ENCODE data around the gene L1TD1. TPM values are rescaled to one million over a fixed set of nuclear protein-coding genes. Genes with fewer than 3 reads are reported as not detected.

The L1TD1 gene
- total RNA-seq, 1 experiment from 2014 or later: 0.20 TPM

DNA sequence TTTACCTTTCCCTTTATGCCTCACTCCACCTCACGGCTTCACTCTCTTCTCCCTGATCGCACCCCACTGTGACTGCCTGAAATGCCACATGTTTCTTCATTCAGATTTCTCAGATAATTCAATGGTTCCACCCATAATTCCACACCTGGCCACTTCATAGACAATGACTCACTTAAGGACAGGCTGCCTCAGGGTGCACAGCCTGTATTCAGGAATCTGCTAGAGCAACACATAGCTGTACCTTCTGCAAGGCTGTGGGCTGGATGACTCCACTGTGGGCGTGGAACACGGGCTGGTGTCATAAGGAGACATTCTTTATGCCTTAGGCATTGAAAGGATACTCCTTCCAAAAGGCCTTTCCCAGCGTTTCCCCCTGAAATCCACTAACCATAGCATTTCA lies 36.1 kb downstream of the L1TD1 start (continued):
- TF ChIP-seq TCF7L2 (IDR thresholded peaks at IDR 0.05; ENCODE audit: borderline replicate concordance, extremely low read depth, insufficient read depth, insufficient read length): no peak
- TF ChIP-seq, protein P1, sequence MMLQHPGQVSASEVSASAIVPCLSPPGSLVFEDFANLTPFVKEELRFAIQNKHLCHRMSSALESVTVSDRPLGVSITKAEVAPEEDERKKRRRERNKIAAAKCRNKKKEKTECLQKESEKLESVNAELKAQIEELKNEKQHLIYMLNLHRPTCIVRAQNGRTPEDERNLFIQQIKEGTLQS (IDR thresholded peaks at IDR 0.05): no peak
- peak; percentile 77 for TF ChIP-seq CEBPB (IDR thresholded peaks at IDR 0.05; ENCODE audit: low read depth)
- no peak for TF ChIP-seq ZFX (IDR thresholded peaks at IDR 0.05)
- no peak for TF ChIP-seq ELF1 (IDR thresholded peaks at IDR 0.05; ENCODE audit: borderline replicate concordance, low read depth)
- TF ChIP-seq FOSL1 (IDR thresholded peaks at IDR 0.05; ENCODE audit: low read depth): peak; percentile 74
- peak; percentile 82 for TF ChIP-seq CBX3 (IDR thresholded peaks at IDR 0.05; ENCODE audit: low read depth)
- TF ChIP-seq, protein P2, sequence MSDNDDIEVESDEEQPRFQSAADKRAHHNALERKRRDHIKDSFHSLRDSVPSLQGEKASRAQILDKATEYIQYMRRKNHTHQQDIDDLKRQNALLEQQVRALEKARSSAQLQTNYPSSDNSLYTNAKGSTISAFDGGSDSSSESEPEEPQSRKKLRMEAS (IDR thresholded peaks at IDR 0.05): peak; percentile 80
- TF ChIP-seq POLR2A (IDR thresholded peaks at IDR 0.05; ENCODE audit: borderline replicate concordance, extremely low read depth, insufficient read depth, insufficient read length): no peak
- no peak for TF ChIP-seq RAD21 (IDR thresholded peaks at IDR 0.05; ENCODE audit: low read depth)
- TF ChIP-seq EGR1 (IDR thresholded peaks at IDR 0.05; ENCODE audit: low read depth): 0 out of 2 replicates have a peak, but pooled peaks have one; percentile 22
- TF ChIP-seq POLR2AphosphoS5 (IDR thresholded peaks at IDR 0.05; ENCODE audit: low read depth, low read length): no peak

DNA sequence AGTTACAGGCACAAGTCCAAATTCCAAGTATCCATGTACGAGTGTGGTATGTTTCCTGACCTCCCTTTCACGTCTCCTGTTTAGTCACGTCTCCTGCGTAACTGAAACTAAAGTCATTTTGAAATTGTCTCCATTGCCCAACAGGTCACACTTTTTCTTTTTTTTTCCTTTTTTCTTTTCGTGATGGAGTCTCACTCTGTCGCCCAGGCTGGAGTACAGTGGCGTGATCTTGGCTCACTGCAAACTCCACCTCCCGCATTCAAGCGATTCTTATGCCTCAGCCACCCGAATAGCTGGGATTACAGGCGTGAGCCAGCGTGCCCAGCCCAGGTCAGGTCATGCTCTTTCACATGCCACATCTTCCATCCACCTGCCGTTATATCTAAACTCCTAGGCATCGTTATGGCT lies 38.2 kb downstream of the L1TD1 start:
- BruUV-seq (replicated peaks): no TSS peak
- Histone ChIP-seq H3K79me2 (ENCODE audit: insufficient read depth, low read length) (no peaks in the 10 kb centered on the region), H3K4me1 (ENCODE audit: control insufficient read depth in 1 of 2, insufficient read depth in 2 of 2, low read length in 2 of 2) (peaks cover 16 to 49% of the 10 kb centered on the region in 2 experiments), H2AFZ (ENCODE audit: low read depth, low read length, poor library complexity, severe bottlenecking) (no peak overlapping the region), H3K9ac (ENCODE audit: low read length) (no peak overlapping the region), H3K27me3 (ENCODE audit: insufficient read depth, low read length) (no peaks in the 10 kb centered on the region), H3K9me2 (ENCODE audit: insufficient read depth) (no peaks in the 10 kb centered on the region), H3K27ac (ENCODE audit: low read depth, low read length) (no peak overlapping the region), H3K4me3 (replicated peaks in 1 of 2; ENCODE audit: low read depth in 1 of 2, low read length in 2 of 2) (no peak overlapping the region), H4K20me1 (ENCODE audit: insufficient read depth) (no peaks in the 10 kb centered on the region), H3K36me3 (ENCODE audit: control insufficient read depth in 1 of 2, insufficient read depth in 2 of 2, low read length in 2 of 2) (no peaks in the 10 kb centered on the region), H3K9me3 (ENCODE audit: control insufficient read depth in 1 of 2, insufficient read depth in 1 of 2, low read depth in 1 of 2, low read length in 2 of 2) (no peaks in the 10 kb centered on the region), H3K4me2 (ENCODE audit: low read length) (no peak overlapping the region)
- TF ChIP-seq FOSL1 (IDR thresholded peaks at IDR 0.05; ENCODE audit: low read depth) (no peak), EZH2phosphoT487 (IDR thresholded peaks at IDR 0.05; ENCODE audit: borderline replicate concordance) (no peak), SRF (IDR thresholded peaks at IDR 0.05; ENCODE audit: low read depth) (no peak), RAD21 (IDR thresholded peaks at IDR 0.05; ENCODE audit: low read depth) (no peak), ELF1 (IDR thresholded peaks at IDR 0.05; ENCODE audit: borderline replicate concordance, low read depth) (no peak), SP1 (IDR thresholded peaks at IDR 0.05; ENCODE audit: low read depth) (no peak), ZFX (IDR thresholded peaks at IDR 0.05) (no peak), JUND (IDR thresholded peaks at IDR 0.05) (no peak), TCF7L2 (IDR thresholded peaks at IDR 0.05; ENCODE audit: borderline replicate concordance, extremely low read depth, insufficient read depth, insufficient read length) (no peak), ZNF274 (IDR thresholded peaks at IDR 0.05; ENCODE audit: low read depth, low read length) (no peak), EZH2 (IDR thresholded peaks at IDR 0.05) (no peak)
- TF ChIP-seq, protein P3, sequence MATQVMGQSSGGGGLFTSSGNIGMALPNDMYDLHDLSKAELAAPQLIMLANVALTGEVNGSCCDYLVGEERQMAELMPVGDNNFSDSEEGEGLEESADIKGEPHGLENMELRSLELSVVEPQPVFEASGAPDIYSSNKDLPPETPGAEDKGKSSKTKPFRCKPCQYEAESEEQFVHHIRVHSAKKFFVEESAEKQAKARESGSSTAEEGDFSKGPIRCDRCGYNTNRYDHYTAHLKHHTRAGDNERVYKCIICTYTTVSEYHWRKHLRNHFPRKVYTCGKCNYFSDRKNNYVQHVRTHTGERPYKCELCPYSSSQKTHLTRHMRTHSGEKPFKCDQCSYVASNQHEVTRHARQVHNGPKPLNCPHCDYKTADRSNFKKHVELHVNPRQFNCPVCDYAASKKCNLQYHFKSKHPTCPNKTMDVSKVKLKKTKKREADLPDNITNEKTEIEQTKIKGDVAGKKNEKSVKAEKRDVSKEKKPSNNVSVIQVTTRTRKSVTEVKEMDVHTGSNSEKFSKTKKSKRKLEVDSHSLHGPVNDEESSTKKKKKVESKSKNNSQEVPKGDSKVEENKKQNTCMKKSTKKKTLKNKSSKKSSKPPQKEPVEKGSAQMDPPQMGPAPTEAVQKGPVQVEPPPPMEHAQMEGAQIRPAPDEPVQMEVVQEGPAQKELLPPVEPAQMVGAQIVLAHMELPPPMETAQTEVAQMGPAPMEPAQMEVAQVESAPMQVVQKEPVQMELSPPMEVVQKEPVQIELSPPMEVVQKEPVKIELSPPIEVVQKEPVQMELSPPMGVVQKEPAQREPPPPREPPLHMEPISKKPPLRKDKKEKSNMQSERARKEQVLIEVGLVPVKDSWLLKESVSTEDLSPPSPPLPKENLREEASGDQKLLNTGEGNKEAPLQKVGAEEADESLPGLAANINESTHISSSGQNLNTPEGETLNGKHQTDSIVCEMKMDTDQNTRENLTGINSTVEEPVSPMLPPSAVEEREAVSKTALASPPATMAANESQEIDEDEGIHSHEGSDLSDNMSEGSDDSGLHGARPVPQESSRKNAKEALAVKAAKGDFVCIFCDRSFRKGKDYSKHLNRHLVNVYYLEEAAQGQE (IDR thresholded peaks at IDR 0.05; ENCODE audit: low read depth): no peak
- TF ChIP-seq, protein P2 (IDR thresholded peaks at IDR 0.05): no peak
- TF ChIP-seq, protein P1 (IDR thresholded peaks at IDR 0.05): no peak
- TF ChIP-seq, protein P4, sequence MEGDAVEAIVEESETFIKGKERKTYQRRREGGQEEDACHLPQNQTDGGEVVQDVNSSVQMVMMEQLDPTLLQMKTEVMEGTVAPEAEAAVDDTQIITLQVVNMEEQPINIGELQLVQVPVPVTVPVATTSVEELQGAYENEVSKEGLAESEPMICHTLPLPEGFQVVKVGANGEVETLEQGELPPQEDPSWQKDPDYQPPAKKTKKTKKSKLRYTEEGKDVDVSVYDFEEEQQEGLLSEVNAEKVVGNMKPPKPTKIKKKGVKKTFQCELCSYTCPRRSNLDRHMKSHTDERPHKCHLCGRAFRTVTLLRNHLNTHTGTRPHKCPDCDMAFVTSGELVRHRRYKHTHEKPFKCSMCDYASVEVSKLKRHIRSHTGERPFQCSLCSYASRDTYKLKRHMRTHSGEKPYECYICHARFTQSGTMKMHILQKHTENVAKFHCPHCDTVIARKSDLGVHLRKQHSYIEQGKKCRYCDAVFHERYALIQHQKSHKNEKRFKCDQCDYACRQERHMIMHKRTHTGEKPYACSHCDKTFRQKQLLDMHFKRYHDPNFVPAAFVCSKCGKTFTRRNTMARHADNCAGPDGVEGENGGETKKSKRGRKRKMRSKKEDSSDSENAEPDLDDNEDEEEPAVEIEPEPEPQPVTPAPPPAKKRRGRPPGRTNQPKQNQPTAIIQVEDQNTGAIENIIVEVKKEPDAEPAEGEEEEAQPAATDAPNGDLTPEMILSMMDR (IDR thresholded peaks at IDR 0.05 in 2 of 3, conservative IDR thresholded peaks at IDR 0.05 in 1 of 3; ENCODE audit: borderline replicate concordance in 1 of 3, insufficient read depth in 1 of 3, low read depth in 2 of 3, low read length in 2 of 3): no peak
- POLR2A ChIA-PET: no interaction called here
- no peak for ATAC-seq
- no peak for DNase-seq (ENCODE audit: low read depth, low spot score)
- RAD21 ChIA-PET (ENCODE audit: low non-redundant PET in 1 of 2, low total read pairs in 2 of 2, uncharacterized antibody in 2 of 2, unreplicated experiment in 2 of 2): no interaction called here
- intact Hi-C loops (cut with micrococcal nuclease): loop anchor here (5.0 kb wide), 1 partner anchor 46 kb away; no protein-coding TSS in a partner anchor
- CTCF ChIA-PET: no interaction called here
